HepG2 (cell line): ENCODE data around the gene GNAZ. TPM values are rescaled to one million over a fixed set of nuclear protein-coding genes. Genes with fewer than 3 reads are reported as not detected.

Source experiments
- ATAC-seq: fragments of 200-7000 bp; cut with Tn5 transposase; 3 replicates; pipeline ENCODE4 v1.9.1; 2020; ENCODE audit warnings: mild to moderate bottlenecking, moderate library complexity
- BruUV-seq: library from RNA; stranded (reverse); fragments of 400-500 nt; replicated peaks from 2 replicates; lab custom pipeline; 2021; lab: Mats Ljungman, UMichigan
- CTCF ChIA-PET: fragments of 300-600 bp; formaldehyde crosslinking; extraction: SDS; loops from one replicate; lab custom pipeline; 2021; ENCODE audit warnings: low total read pairs, inconsistent platforms, low intra/inter-chr PET ratio; lab: Yijun Ruan, JAX
- POLR2A ChIA-PET: fragments of 350-600 bp; sonication (Branson Sonifier 250); formaldehyde crosslinking; loops from one replicate; lab custom pipeline; 2020; ENCODE audit warnings: antibody characterized with exemption, inconsistent platforms; lab: Yijun Ruan, JAX
- DNase-seq: peaks from one replicate; pipeline ENCODE4 v3.0.0-alpha.2; 2015; ENCODE audit warnings: low spot score
- FAIRE-seq: peaks from 3 replicates; lab custom pipeline; 2011; peaks lifted over from hg19 to GRCh38; lab: Jason Lieb, UNC
- H2AFZ ChIP-seq: one replicate; pipeline ENCODE4 v1.6.1; 2011; ENCODE audit warnings: low read length, inconsistent platforms
- H3K27ac ChIP-seq: fragments of 300-600 bp; 3 replicates; pipeline ENCODE4 v1.8.0; 2011; ENCODE audit warnings: mixed run types, mild to moderate bottlenecking, mixed read lengths, low read length, inconsistent platforms; ENCODE audit not compliant: insufficient read depth; ENCODE audit errors: extremely low read length
- H3K27me3 ChIP-seq, 2 experiments: fragments of 200-600 bp in 1 of 2; 2 replicates in 1 of 2; 3 replicates in 1 of 2; pipeline versions ENCODE4 v1.6.0 to v1.8.0; 2011; ENCODE audit warnings: low read length in 2 of 2, mild to moderate bottlenecking in 2 of 2, moderate library complexity in 2 of 2, inconsistent platforms in 1 of 2; ENCODE audit not compliant: insufficient read depth in 2 of 2, control insufficient read depth in 1 of 2
- H3K36me3 ChIP-seq, 2 experiments: fragments of 200-600 bp in 1 of 2; replicated peaks in 1 of 2; 2 replicates in 1 of 2; 3 replicates in 1 of 2; pipeline versions ENCODE4 v1.5.1 to v1.8.0; 2011; ENCODE audit warnings: low read length in 2 of 2, inconsistent platforms in 1 of 2; ENCODE audit not compliant: insufficient read depth in 2 of 2, control insufficient read depth in 1 of 2
- H3K4me1 ChIP-seq: 2 replicates; pipeline ENCODE4 v1.5.1; 2012; ENCODE audit warnings: low read length, inconsistent platforms; ENCODE audit not compliant: insufficient read depth
- H3K4me2 ChIP-seq: 2 replicates; pipeline ENCODE4 v1.6.0; 2011; ENCODE audit warnings: low read depth, low read length, inconsistent platforms
- H3K4me3 ChIP-seq, 3 experiments: fragments of 200-600 bp in 1 of 3; sonication (generic), shearing (Covaris generic) in 1 of 3; replicated peaks in 1 of 3; 2 replicates each; pipeline ENCODE4 v1.5.1; 2011 to 2016; ENCODE audit warnings: low read length in 3 of 3, inconsistent platforms in 2 of 3, low read depth in 2 of 3, mild to moderate bottlenecking in 2 of 3, control low read depth in 1 of 3, mixed read lengths in 1 of 3; ENCODE audit not compliant: insufficient read depth in 1 of 3
- H3K79me2 ChIP-seq: one replicate; pipeline ENCODE4 v1.6.1; 2011; ENCODE audit warnings: low read length, inconsistent platforms; ENCODE audit not compliant: insufficient read depth
- H3K9ac ChIP-seq: 2 replicates; pipeline ENCODE4 v1.6.0; 2011; ENCODE audit warnings: mild to moderate bottlenecking, low read depth, low read length, inconsistent platforms; ENCODE audit not compliant: insufficient read depth
- H3K9me3 ChIP-seq: 2 replicates; pipeline ENCODE4 v1.5.1; 2012; ENCODE audit warnings: mild to moderate bottlenecking, low read length
- H4K20me1 ChIP-seq: 2 replicates; pipeline ENCODE4 v1.6.0; 2011; ENCODE audit warnings: inconsistent platforms, mild to moderate bottlenecking, low read length, moderate library complexity; ENCODE audit not compliant: insufficient read depth
- ETV6 ChIP-seq: sonication (generic); formaldehyde crosslinking; conservative IDR thresholded peaks from 2 replicates; pipeline ENCODE4 v1.4.0; 2020; ENCODE audit warnings: missing genetic modification reagents
- FOXC1 ChIP-seq: sonication (generic); formaldehyde crosslinking; IDR thresholded peaks from 2 replicates; pipeline ENCODE4 v1.8.0; 2022; ENCODE audit warnings: mild to moderate bottlenecking, missing genetic modification reagents, borderline replicate concordance
- GTF3A ChIP-seq: sonication (generic); formaldehyde crosslinking; conservative IDR thresholded peaks from 2 replicates; pipeline ENCODE4 v1.4.0; 2020; ENCODE audit warnings: mild to moderate bottlenecking, missing genetic modification reagents
- HIC2 ChIP-seq: sonication (generic); formaldehyde crosslinking; IDR thresholded peaks from 2 replicates; pipeline ENCODE4 v1.9.0; 2022; ENCODE audit warnings: low read depth, missing genetic modification reagents
- HMG20A ChIP-seq: IDR thresholded peaks from 2 replicates; pipeline ENCODE4 v1.6.1; 2016; ENCODE audit warnings: borderline replicate concordance
- HNF4A ChIP-seq: sonication (generic); formaldehyde crosslinking; IDR thresholded peaks from 2 replicates; pipeline ENCODE4 v1.4.0; 2020; ENCODE audit warnings: missing genetic modification reagents
- NFKB2 ChIP-seq: sonication (generic); formaldehyde crosslinking; IDR thresholded peaks from 2 replicates; pipeline ENCODE4 v1.4.0; 2020; ENCODE audit warnings: missing genetic modification reagents, borderline replicate concordance
- PHF20 ChIP-seq: sonication (generic); formaldehyde crosslinking; IDR thresholded peaks from 2 replicates; pipeline ENCODE4 v1.5.0; 2020; ENCODE audit warnings: mild to moderate bottlenecking, missing genetic modification reagents
- PLRG1 ChIP-seq: fragments of 450-650 bp; conservative IDR thresholded peaks from 2 replicates; pipeline ENCODE4 v1.6.1; 2016
- ZBTB7A ChIP-seq: sonication (generic); formaldehyde crosslinking; IDR thresholded peaks from 2 replicates; pipeline ENCODE4 v1.8.0; 2022; ENCODE audit warnings: mild to moderate bottlenecking, missing genetic modification reagents
- ZC3H13 ChIP-seq: sonication (generic); formaldehyde crosslinking; IDR thresholded peaks from 2 replicates; pipeline ENCODE4 v1.8.1; 2023; ENCODE audit warnings: mild to moderate bottlenecking, missing genetic modification reagents, moderate library complexity
- ZNF460 ChIP-seq: sonication (generic); formaldehyde crosslinking; IDR thresholded peaks from 2 replicates; pipeline ENCODE4 v1.5.1; 2020; ENCODE audit warnings: missing genetic modification reagents, mild to moderate bottlenecking, borderline replicate concordance
- ZNF713 ChIP-seq: sonication (generic); formaldehyde crosslinking; IDR thresholded peaks from 2 replicates; pipeline ENCODE4 v1.4.0; 2020; ENCODE audit warnings: mild to moderate bottlenecking, missing genetic modification reagents
- ZNF772 ChIP-seq: sonication (generic); formaldehyde crosslinking; IDR thresholded peaks from 2 replicates; pipeline ENCODE4 v1.5.0; 2020; ENCODE audit warnings: mild to moderate bottlenecking, missing genetic modification reagents
- ZNF883 ChIP-seq: sonication (generic); formaldehyde crosslinking; IDR thresholded peaks from 2 replicates; pipeline ENCODE4 v1.5.1; 2020; ENCODE audit warnings: mild to moderate bottlenecking, missing genetic modification reagents; ENCODE audit errors: not compliant biosample characterization
- ZNF891 ChIP-seq: sonication (generic); formaldehyde crosslinking; IDR thresholded peaks from 2 replicates; pipeline ENCODE4 v1.5.0; 2020; ENCODE audit warnings: mild to moderate bottlenecking, missing genetic modification reagents
- WGBS: methylation state at CpG from one replicate; pipeline ENCODE4 v1.1.6; 2017; ENCODE audit warnings: low lambda C conversion rate; 5-methylcytosine and 5-hydroxymethylcytosine counted together
- in situ Hi-C: cut with HindIII; loops from 2 replicates; pipeline ENCODE4 v1.10.0; 2017; ENCODE audit warnings: low pct_unique_long_range_greater_than_20kb; ENCODE audit not compliant: extremely low pct_ligation_motif_present
- intact Hi-C: fragments of 100-400 bp; cut with micrococcal nuclease; formaldehyde crosslinking; loops from one replicate; pipeline ENCODE4 v1.10.0; 2022; ENCODE audit not compliant: unreplicated experiment
- polyA plus RNA-seq, 8 experiments: library from polyadenylated mRNA; depleted of rRNA in 3 of 8; stranded (reverse) in 7 of 8; unstranded in 1 of 8; fragments of >200 nt; fragmentation: Illumina TruSeq in 4 of 8; extraction: Trizol in 4 of 8; gene quantifications; 2 replicates each; pipeline versions ENCODE4 v1.2.1 to v1.2.3, GENCODE V29; 2011 to 2016; ENCODE audit warnings: low read depth in 4 of 8, missing spikeins in 1 of 8, mixed read lengths in 1 of 8; ENCODE audit not compliant: insufficient read depth in 1 of 8
- total RNA-seq, 5 experiments: library from RNA; depleted of rRNA; stranded (reverse); fragments of >200 nt; fragmentation: Illumina TruSeq; extraction: Trizol; gene quantifications; 2 replicates each; pipeline ENCODE4 v1.2.3, GENCODE V29; 2016; ENCODE audit warnings: low read depth in 1 of 5
- TF ChIP-seq, protein P1 (sequence below): sonication (generic); formaldehyde crosslinking; IDR thresholded peaks from 2 replicates; pipeline ENCODE4 v1.5.0; 2020; ENCODE audit warnings: missing genetic modification reagents, mild to moderate bottlenecking, borderline replicate concordance
- TF ChIP-seq, protein P2 (sequence below): sonication (generic); formaldehyde crosslinking; IDR thresholded peaks from 2 replicates; pipeline ENCODE4 v1.8.1; 2023; ENCODE audit warnings: mild to moderate bottlenecking, inconsistent platforms, moderate library complexity, missing genetic modification reagents, borderline replicate concordance
- TF ChIP-seq, protein P3 (sequence below): sonication (generic); formaldehyde crosslinking; IDR thresholded peaks from 2 replicates; pipeline ENCODE4 v1.8.1; 2023; ENCODE audit warnings: missing genetic modification reagents, inconsistent platforms, borderline replicate concordance

The GNAZ gene
- total and polyA plus RNA-seq, 2 of the 13 experiments (the other 11 are each of a cell fraction or from before 2014, with no cell fraction given): 11.4 to 22.3 TPM

- Histone ChIP-seq H3K79me2 (no peaks in the 10 kb centered on the region), H2AFZ (no peak overlapping the region), H3K4me2 (peak overlapping the region; percentile 60), H3K9ac (no peak overlapping the region), H3K4me1 (peaks cover 81% of the 10 kb centered on the region), H3K36me3 (no peaks in the 10 kb centered on the region), H3K9me3 (no peaks in the 10 kb centered on the region), H3K27me3 (no peaks in the 10 kb centered on the region), H3K4me3 (peak overlapping the region in 1 of 3 experiments; percentile 42; a peak in 2 of 6 replicates), H3K27ac (peak overlapping the region; percentile 11), H4K20me1 (no peaks in the 10 kb centered on the region)
- in situ Hi-C loops: loop anchor here (25.0 kb wide), 1 partner anchor 398 kb away; no protein-coding TSS in a partner anchor
- peak; percentile 6; the same call in 2 of the 3 replicates for ATAC-seq
- no peak for DNase-seq
- WGBS: 11% methylated on average over 8 of the region's 11 CpGs
- ChIA-PET CTCF (no interaction called here), POLR2A (interaction anchor here (1.1 kb wide), 1 partner anchor 19 kb away, joined by 4 read pairs; the partner anchor contains the start of gene RAB36)
- no peak for FAIRE-seq
- BruUV-seq: no TSS peak
- intact Hi-C loops: no loop called here
- TF ChIP-seq, protein P1, sequence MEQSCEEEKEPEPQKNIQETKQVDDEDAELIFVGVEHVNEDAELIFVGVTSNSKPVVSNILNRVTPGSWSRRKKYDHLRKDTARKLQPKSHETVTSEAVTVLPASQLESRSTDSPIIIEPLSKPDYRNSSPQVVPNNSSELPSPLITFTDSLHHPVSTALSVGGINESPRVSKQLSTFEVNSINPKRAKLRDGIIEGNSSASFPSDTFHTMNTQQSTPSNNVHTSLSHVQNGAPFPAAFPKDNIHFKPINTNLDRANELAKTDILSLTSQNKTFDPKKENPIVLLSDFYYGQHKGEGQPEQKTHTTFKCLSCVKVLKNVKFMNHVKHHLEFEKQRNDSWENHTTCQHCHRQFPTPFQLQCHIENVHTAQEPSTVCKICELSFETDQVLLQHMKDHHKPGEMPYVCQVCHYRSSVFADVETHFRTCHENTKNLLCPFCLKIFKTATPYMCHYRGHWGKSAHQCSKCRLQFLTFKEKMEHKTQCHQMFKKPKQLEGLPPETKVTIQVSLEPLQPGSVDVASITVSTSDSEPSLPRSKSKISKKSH (CRISPR knock-in tag): no peak
- 0 out of 2 replicates have a peak, but pooled peaks have one; percentile 3 for TF ChIP-seq HIC2 (CRISPR knock-in tag)
- TF ChIP-seq NFKB2 (CRISPR knock-in tag): 0 out of 2 replicates have a peak, but pooled peaks have one; percentile 37
- no peak for TF ChIP-seq ZNF883 (CRISPR knock-in tag)
- 0 out of 2 replicates have a peak, but pooled peaks have one; percentile 49 for TF ChIP-seq FOXC1 (CRISPR knock-in tag)
- no peak for TF ChIP-seq GTF3A (CRISPR knock-in tag)
- TF ChIP-seq PLRG1: no peak
- TF ChIP-seq, protein P2, sequence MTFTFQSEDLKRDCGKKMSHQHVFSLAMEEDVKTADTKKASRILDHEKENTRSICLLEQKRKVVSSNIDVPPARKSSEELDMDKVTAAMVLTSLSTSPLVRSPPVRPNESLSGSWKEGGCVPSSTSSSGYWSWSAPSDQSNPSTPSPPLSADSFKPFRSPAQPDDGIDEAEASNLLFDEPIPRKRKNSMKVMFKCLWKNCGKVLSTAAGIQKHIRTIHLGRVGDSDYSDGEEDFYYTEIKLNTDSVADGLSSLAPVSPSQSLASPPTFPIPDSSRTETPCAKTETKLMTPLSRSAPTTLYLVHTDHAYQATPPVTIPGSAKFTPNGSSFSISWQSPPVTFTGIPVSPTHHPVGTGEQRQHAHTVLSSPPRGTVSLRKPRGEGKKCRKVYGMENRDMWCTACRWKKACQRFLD (CRISPR knock-in tag): no peak
- no peak for TF ChIP-seq ZNF891 (CRISPR knock-in tag)
- TF ChIP-seq ZNF772: 0 out of 2 replicates have a peak, but pooled peaks have one; percentile 23
- TF ChIP-seq HMG20A: no peak
- TF ChIP-seq ZNF460: no peak
- TF ChIP-seq ZC3H13 (CRISPR knock-in tag): 0 out of 2 replicates have a peak, but pooled peaks have one; percentile 40
- TF ChIP-seq, protein P3, sequence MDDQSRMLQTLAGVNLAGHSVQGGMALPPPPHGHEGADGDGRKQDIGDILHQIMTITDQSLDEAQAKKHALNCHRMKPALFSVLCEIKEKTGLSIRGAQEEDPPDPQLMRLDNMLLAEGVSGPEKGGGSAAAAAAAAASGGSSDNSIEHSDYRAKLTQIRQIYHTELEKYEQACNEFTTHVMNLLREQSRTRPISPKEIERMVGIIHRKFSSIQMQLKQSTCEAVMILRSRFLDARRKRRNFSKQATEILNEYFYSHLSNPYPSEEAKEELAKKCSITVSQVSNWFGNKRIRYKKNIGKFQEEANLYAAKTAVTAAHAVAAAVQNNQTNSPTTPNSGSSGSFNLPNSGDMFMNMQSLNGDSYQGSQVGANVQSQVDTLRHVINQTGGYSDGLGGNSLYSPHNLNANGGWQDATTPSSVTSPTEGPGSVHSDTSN (CRISPR knock-in tag): no peak
- 0 out of 2 replicates have a peak, but pooled peaks have one; percentile 8 for TF ChIP-seq ZBTB7A (CRISPR knock-in tag)
- TF ChIP-seq ETV6 (CRISPR knock-in tag): no peak
- TF ChIP-seq ZNF713 (CRISPR knock-in tag): no peak
- TF ChIP-seq PHF20: no peak
- peak; percentile 57 for TF ChIP-seq HNF4A (CRISPR knock-in tag)
Measured at GRCh38 chr22:23164091-23164490, 93.8 kb downstream of the GNAZ start.
